HG03520 (cell line): ENCODE measurements around the gene SNX3.

Experiments used
- ATAC-seq: cut with Tn5 transposase; IDR thresholded peaks from one replicate; pipeline ENCODE4 v1.9.1; 2021; ENCODE audit warnings: mild to moderate bottlenecking, moderate library complexity; ENCODE audit not compliant: unreplicated experiment

Gene SNX3

GRCh38 chr6:108171918-108172516 is 88.8 kb downstream of the SNX3 start:
- ATAC-seq: no peak

DNA sequence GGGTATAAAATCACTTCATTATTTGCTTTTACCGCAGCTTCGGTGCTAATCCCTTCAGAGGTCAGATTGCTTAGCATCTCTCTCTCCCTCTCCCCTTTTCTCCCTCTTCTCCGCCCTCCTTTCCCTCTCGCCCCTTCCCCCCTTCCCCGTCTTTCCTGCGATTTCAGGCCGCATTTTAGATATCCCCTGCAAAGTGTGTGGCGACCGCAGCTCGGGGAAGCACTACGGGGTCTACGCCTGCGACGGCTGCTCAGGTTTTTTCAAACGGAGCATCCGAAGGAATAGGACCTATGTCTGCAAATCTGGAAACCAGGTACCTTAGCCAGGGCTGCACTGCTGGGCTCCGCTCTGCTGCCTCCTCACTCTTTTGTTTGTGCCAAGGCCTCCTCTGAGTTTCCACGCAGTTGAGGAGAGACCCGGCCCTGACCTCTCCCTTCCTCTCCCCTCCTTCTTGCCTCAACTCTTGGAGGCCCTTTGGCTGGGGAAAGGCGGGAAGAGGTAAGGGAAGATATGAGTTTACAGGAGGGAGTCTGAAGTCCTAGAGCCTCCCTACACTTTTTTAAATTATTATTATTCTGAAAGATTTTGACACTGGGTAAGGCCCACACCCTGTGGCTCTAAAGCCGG is 89.4 kb downstream of the SNX3 start:
- ATAC-seq: no peak

DNA sequence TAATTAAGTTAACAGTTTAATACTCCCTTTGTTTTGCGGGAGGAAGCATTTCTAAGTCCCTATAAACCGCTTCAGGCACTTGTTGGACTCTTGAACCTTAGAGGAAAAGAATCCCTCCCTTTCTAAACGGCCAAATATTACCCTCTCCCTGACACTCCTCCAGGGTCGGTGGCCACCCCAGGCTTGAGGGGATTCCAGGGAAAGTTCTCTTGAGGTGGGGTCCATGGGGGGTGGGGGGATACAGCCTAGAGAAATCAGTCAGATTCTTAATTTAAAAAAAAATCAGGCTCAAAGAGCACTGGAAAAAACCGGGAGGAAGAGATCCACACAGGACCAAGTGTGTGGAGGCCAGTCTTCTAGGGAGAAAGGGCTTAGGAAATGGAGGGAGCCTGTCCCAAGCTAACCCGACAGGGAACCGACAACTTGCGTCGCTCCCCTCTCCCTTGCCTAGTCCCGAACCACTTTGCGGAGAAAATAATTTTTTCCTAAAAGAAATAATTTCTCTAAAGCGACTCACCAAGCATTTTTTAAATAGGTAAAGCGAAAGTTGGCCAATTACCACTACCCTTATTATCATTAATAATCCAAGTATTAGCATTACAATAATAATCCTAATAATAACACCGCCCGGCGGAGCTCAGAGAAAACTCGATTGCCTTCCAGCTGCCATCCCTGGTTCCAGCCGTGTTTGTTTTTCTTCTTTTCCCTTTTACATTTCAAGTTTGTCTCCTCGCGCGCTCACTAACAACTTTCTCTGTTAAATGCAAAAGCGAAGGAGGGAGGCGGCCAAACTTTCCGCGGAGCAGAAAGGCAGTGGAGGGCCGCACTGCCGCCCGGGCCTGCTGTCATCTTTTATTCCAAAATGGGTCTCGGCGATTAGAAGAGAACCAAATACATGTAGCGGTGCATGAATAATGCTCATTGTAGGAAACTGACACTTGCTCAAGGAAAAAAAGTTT is 90.2 kb downstream of the SNX3 start:
- ATAC-seq: no peak

DNA sequence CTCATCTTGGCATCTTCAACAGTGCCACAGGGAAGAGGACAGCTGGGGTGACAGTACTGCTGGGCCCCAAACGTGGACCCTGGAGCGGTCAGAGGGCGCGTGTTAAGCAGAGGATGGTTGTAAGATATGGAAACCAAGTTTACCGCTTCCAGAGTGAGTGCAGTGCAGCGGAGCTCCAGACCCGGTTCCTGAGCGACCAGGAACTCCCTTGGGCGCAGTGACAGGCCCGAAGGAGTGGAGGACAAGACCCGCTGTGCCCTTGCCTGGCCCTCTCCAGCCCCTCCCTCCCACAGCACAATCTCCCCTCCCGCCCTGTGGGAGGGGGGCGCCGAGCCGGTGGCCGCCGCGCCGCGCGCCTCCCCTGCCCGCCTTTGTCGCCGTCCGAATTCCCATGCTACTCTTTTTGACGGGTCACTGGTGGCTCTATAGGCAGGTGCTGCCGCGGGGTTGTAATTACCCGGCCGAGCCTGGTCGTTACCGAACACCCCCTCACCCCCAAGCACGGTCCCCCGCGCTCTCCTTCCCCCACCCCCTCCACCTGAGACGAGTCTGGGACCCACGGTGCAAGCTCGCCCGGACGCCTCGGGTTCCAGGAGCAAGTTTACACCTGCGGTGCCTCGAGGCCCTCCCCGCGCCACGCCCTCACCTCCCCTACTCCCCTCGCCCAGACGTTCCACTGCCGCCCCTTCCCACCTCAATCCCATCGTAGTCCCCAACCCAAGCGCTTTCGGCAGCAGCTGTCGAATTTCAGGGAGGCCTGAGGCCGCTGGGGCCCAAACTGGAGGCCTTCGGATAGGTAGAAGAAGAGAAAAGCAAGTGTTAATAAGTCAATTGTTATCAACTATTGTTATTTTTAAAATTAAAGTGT is 91.1 kb downstream of the SNX3 start:
- no peak for ATAC-seq

DNA sequence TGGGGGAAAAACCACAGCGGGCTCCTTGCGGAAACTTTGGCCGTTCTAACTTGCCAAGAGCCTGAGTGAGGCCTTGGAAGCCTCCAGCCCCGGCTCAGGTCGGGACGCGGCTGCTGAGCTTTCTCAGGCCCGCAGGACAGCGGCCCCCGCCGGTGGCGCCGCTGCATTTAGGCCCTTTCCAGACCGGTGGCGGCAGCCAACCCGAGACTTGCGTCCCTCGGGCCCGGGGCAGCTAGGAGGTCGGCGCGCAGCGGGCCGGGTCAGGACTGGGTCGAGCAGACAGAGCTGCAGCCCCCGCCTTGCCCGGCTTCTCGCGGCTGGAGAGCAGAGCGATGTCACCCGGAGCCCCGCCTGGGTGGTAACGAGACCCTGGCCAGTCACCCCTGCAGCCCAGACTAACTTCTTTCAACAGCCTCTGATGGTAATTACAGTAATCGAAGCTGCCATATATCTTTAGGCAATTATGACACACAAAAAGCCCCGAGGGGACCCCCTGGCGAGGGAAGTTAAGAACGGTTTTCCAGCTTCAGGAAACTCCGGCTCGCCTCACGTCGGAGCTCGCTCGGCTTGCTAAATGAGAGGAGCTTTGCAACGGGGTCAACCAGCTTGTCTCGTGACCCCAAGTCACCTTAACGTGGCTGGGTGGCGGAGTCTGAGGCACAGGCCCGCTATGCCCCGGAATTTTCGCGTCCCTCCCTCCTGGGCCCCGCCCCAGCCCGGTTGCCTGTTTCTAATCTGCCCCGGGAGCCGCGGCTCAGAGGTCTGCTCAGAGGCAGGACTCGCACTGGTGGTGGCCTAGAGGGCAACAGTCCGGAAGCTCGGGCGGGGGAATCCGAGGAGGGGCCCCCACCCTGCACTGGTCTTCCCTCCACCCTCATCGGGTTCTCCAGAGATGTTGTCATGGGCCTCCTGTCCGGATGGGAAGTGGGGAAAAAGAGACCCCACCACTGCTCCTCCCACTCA is 92.1 kb downstream of the SNX3 start:
- ATAC-seq: no peak

GRCh38 chr6:108168090-108168463 is 92.8 kb downstream of the SNX3 start:
- ATAC-seq: no peak

DNA sequence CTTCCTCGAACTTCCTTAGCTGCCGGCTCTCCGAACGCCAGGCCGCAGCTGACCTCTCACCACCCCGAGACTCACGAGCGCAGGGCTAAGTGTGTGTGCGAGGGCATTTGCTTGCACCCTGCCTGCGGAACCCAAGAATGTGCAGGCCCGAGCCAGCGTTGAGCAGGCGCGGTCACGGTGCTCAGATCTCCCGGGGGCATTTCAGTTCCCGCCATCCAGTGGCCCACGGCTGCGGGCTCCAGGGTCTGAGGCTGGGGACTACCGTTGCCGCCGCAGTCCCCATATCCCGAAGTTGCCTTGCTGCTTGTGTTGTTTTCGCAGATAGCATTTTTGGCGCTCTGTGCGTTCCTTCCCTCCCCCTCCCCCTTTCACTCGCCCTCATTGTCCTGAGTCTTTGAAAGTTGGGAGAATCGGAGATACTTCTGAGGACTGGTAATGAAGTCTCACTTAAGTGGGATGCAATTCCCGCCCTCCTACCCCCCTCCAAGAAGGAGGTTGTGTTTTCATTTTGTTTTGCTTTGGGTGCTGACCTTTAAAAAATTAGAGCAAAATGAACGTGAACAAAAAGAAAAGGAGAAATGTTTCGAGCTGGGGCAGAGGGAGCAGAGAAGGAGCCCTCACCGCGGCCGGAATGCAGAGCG is 93.3 kb downstream of the SNX3 start:
- no peak for ATAC-seq

- ATAC-seq: no peak
Measured at GRCh38 chr6:108166664-108167448, 94.0 kb downstream of the SNX3 start.

- no peak for ATAC-seq
Measured at GRCh38 chr6:108165714-108166663, 94.9 kb downstream of the SNX3 start, which contains the start of gene NR2E1. Gene NR2E1, plus strand, starts transcription at chr6:108166022. Its CDS starts 744 bp downstream, at chr6:108166766.

GRCh38 chr6:108164815-108165706 is 95.8 kb downstream of the SNX3 start:
- ATAC-seq: no peak

DNA sequence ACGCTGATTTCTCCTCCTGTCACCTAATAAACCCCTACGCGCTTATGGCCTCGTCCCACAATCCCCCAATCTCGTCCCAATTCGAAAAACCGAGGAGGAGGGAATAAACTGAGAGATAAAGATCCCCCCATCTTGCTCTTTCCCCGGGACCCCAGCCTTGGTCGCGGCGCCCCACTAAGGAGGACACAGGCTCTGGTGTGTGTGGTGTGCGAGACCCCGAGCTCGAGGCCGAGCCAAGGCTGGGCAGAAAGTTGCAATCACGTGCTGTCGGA is 96.4 kb downstream of the SNX3 start:
- no peak for ATAC-seq

DNA sequence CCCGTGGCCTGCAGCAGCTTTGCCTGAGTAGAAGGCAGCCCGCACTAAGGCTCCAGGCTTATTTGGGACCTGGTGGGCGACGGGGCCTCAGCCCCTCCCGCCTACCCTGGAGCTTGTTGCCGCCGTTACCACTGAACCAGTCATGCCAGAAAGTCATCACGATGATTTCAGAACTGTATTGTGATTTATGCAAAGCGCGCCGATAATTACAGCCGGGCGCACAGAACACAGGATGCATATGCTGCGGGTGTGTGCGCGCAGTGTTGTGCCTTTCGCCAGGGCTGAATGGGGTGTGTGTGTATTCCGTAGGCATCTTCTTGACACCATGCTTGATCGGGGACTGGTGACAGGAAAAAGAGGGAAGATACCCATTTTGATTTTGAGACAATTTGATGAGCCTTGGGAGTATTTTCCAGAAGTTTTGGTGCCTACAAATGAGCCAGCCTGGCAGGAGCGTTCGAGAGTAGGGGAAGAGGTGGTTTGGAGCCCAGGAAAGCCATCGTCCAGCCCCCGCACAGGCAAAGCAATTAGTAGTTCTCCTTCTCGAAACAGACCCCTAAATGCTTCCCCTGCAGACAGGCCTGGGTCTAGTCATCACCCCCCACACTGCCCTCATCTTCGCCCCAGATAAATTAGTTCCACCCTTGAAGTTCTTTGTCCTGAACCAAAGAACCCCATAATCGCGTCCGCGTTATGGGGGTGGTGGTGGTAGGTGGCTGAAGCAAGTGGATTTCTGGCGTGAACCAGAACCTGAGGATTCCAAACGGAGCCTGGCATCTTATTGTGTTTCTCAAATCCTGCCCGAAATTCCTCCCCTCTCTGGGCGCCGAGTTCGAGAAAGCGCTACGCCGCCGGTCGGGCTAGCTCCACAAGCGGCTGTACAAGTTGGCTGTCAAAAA is 96.9 kb downstream of the SNX3 start:
- ATAC-seq: no peak

DNA sequence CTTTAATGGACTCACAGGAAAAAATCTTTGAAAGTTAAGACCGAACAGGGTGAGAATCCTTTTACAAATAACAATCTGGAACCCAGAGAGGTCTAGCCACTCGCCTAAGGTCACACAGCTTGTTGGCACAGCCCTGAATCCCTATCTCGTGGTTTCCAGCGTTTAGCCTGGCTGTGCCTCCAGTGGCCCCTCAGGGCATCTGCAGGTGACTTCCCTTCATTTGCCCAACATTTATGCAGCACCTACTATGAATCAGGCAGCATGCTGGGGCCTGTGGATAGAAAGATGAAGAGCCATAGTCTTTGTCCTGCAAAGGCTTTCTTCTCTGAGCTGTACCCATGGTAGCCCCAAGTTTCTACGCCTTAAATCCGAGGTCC is 97.6 kb downstream of the SNX3 start:
- ATAC-seq: no peak

DNA sequence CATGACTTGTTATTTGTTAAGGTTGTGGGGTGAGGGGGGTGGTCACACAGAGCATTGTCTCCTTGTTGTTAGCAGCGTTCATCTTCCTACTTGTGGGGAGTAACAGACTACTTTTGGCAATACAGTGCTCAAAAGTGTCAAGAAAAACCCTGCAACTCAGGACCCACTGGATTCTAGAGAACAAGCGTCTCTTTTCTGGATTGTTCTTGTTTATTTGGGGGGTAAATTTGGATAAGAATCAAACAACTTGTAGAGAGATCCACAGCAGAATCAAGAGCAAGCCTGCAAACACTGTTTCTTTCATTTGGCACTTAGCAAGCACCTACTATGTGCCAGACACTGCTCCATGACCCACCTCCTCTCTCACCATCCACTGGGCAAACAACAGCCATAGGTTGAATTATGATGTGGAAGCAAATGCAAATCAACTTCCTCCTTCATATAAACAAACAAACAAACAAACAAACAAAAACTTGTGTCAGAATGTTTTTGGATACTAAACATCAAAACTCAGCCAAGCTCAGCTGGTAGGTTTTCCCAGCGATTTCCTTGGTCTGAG is 99.0 kb downstream of the SNX3 start:
- no peak for ATAC-seq
